Measurements from ENCODE around the gene CDC27.

- TF ChIP-seq CTCF (optimal IDR thresholded peaks at IDR 0.05 in 1 of 3, IDR thresholded peaks at IDR 0.05 in 1 of 3, conservative IDR thresholded peaks at IDR 0.05 in 1 of 3; ENCODE audit: extremely low read depth in 1 of 3, insufficient read depth in 2 of 3, low read length in 3 of 3), result no peak
- no peak for TF ChIP-seq EZH2 (IDR thresholded peaks at IDR 0.05; ENCODE audit: low read length)
These were observed 12.1 kb upstream of the CDC27 start for GRCh38 chr17:47201166-47201565.

Data from keratinocyte (primary cell).